K562 (cell line): ENCODE data around the gene H2BK1. TPM values are rescaled to one million over a fixed set of nuclear protein-coding genes. Genes with fewer than 3 reads are reported as not detected.

Experiments used
- CBX5 ChIP-seq: IDR thresholded peaks from 2 replicates; pipeline ENCODE4 v1.6.1; 2014; ENCODE audit warnings: low read depth, borderline replicate concordance
- CREM ChIP-seq: IDR thresholded peaks from 2 replicates; pipeline ENCODE4 v1.6.1; 2014; ENCODE audit warnings: antibody characterized with exemption, low read depth
- DIDO1 ChIP-seq: fragments of 450-650 bp; IDR thresholded peaks from 2 replicates; pipeline ENCODE4 v1.6.1; 2016; ENCODE audit warnings: low read depth, missing biosample characterization, missing genetic modification characterization
- MAFK ChIP-seq: IDR thresholded peaks from 2 replicates; pipeline ENCODE4 v1.6.1; 2011; ENCODE audit warnings: low read length, improper control_type of control experiment
- MCM5 ChIP-seq: fragments of 450-650 bp; IDR thresholded peaks from 2 replicates; pipeline ENCODE4 v1.6.1; 2016; ENCODE audit warnings: low read depth
- MYBL2 ChIP-seq, 2 experiments: fragments of 450-650 bp in 1 of 2; sonication (generic) in 1 of 2; formaldehyde crosslinking in 1 of 2; IDR thresholded peaks; 2 replicates each; pipeline versions ENCODE4 v1.6.1 to v1.8.1; 2017 to 2022; ENCODE audit warnings: borderline replicate concordance in 1 of 2, inconsistent platforms in 1 of 2, low read depth in 1 of 2, mild to moderate bottlenecking in 1 of 2, missing genetic modification reagents in 1 of 2, moderate library complexity in 1 of 2
- POLR2G ChIP-seq: fragments of 200-400 bp; formaldehyde crosslinking; IDR thresholded peaks from 2 replicates; pipeline ENCODE4 v1.6.1; 2017; ENCODE audit warnings: low read depth, mild to moderate bottlenecking, antibody characterized with exemption, low read length, moderate library complexity
- RB1 ChIP-seq: fragments of 450-650 bp; IDR thresholded peaks from 2 replicates; pipeline ENCODE4 v1.6.1; 2017; ENCODE audit warnings: low read depth, mild to moderate bottlenecking
- SRSF9 ChIP-seq: fragments of 200-400 bp; formaldehyde crosslinking; IDR thresholded peaks from 2 replicates; pipeline ENCODE4 v1.6.1; 2017; ENCODE audit warnings: low read depth, low read length, borderline replicate concordance
- ZFP30 ChIP-seq: fragments of 250-450 bp; sonication (Bioruptor Pico); IDR thresholded peaks from 2 replicates; pipeline ENCODE4 v1.8.0; 2022; ENCODE audit warnings: moderate library complexity, mild to moderate bottlenecking, inconsistent platforms, borderline replicate concordance
- polyA plus RNA-seq, 8 experiments: library from polyadenylated mRNA; depleted of rRNA in 4 of 8; stranded (reverse) in 5 of 8; unstranded in 3 of 8; fragments of >200 nt; fragmentation: Nextera tagmentation in 2 of 8; fragmentation: Illumina TruSeq in 1 of 8; extraction: Ambion mirVana in 2 of 8; extraction: Trizol in 1 of 8; gene quantifications; 2 replicates each; pipeline versions ENCODE4 v1.2.1 to v1.2.3, GENCODE V29; 2011 to 2014; ENCODE audit warnings: inconsistent platforms in 1 of 8, missing spikeins in 1 of 8
- total RNA-seq, 7 experiments: library from RNA; depleted of rRNA in 6 of 7; stranded (reverse); fragments of >200 nt in 6 of 7; fragmentation: Illumina TruSeq in 2 of 7; extraction: Trizol in 2 of 7; gene quantifications; 2 replicates each; pipeline versions ENCODE4 v1.2.1 to v1.2.3, GENCODE V29; 2011 to 2021; ENCODE audit warnings: low replicate concordance in 1 of 7
- TF ChIP-seq, protein P1 (sequence below): fragments of 450-650 bp; IDR thresholded peaks from 2 replicates; pipeline ENCODE4 v1.7.1; 2018; ENCODE audit warnings: mild to moderate bottlenecking, low read depth; ENCODE audit not compliant: partially characterized antibody
- TF ChIP-seq, protein P2 (sequence below): IDR thresholded peaks from 2 replicates; pipeline ENCODE4 v1.6.1; 2016; ENCODE audit warnings: missing genetic modification characterization, missing compliant biosample characterization
- TF ChIP-seq, protein P3 (sequence below): sonication (generic); formaldehyde crosslinking; IDR thresholded peaks from 2 replicates; pipeline ENCODE4 v1.8.1; 2023; ENCODE audit warnings: missing genetic modification reagents, mild to moderate bottlenecking, borderline replicate concordance
- TF ChIP-seq, protein P4 (sequence below): sonication (generic); formaldehyde crosslinking; IDR thresholded peaks from 2 replicates; pipeline ENCODE4 v1.8.0; 2023; ENCODE audit warnings: mild to moderate bottlenecking, missing genetic modification reagents

Gene H2BK1
- total and polyA plus RNA-seq, 9 of the 15 experiments (the other 6 are each of a cell fraction or from before 2014, with no cell fraction given) = not detected

DNA sequence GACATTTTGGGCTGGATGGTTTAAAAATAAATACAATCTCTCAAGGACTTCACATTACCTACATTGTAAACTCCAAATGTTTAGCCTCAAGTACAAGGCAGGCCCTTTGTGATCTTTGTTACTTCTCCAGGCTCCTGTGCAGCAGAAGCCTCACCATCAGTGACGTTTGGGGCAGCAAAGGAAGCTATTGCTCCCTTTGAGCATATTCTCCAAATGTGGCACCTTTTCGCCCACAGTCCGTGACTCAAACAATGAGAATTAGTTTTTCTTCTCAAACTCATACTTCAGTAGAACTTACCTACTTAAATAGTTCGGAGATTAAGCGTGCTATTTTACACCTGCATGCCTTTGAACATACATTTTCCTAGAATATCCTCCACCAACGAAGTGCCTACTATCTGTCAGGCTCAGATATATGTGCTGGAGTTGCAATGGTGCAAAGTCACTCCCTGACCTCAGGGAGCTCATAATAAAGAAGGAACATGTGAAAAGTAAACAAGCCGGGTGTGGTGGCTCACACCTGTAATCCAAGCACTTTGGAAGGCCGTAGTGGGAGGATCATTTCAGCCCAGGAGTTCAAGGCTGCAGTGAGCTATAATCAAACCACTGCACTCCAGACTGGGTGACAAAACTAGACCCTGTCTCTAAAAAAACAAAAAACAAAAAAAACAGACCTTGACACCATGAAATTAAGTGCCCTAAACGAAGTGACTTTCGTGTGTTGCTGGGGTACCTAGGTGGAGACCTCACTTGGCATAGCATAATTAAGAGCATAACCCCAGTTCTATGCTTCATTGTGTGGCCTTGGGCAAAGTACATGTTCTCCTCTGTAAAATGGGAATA lies 18.0 kb upstream of the H2BK1 start (continued):
- TF ChIP-seq, protein P1, sequence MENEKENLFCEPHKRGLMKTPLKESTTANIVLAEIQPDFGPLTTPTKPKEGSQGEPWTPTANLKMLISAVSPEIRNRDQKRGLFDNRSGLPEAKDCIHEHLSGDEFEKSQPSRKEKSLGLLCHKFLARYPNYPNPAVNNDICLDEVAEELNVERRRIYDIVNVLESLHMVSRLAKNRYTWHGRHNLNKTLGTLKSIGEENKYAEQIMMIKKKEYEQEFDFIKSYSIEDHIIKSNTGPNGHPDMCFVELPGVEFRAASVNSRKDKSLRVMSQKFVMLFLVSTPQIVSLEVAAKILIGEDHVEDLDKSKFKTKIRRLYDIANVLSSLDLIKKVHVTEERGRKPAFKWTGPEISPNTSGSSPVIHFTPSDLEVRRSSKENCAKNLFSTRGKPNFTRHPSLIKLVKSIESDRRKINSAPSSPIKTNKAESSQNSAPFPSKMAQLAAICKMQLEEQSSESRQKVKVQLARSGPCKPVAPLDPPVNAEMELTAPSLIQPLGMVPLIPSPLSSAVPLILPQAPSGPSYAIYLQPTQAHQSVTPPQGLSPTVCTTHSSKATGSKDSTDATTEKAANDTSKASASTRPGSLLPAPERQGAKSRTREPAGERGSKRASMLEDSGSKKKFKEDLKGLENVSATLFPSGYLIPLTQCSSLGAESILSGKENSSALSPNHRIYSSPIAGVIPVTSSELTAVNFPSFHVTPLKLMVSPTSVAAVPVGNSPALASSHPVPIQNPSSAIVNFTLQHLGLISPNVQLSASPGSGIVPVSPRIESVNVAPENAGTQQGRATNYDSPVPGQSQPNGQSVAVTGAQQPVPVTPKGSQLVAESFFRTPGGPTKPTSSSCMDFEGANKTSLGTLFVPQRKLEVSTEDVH = no peak
- TF ChIP-seq RB1 (no peak), MCM5 (no peak), DIDO1 (no peak), SRSF9 (no peak), CREM (0 out of 2 replicates have a peak, but pooled peaks have one; percentile 13), MAFK (peak; percentile 32), MYBL2 (IDR thresholded peaks at IDR 0.05; ENCODE audit: low read depth) (no peak), MYBL2 (CRISPR knock-in tag; IDR thresholded peaks at IDR 0.05; ENCODE audit: borderline replicate concordance) (no peak), ZFP30 (CRISPR knock-in tag) (no peak), POLR2G (no peak), CBX5 (no peak)
- TF ChIP-seq, protein P2, sequence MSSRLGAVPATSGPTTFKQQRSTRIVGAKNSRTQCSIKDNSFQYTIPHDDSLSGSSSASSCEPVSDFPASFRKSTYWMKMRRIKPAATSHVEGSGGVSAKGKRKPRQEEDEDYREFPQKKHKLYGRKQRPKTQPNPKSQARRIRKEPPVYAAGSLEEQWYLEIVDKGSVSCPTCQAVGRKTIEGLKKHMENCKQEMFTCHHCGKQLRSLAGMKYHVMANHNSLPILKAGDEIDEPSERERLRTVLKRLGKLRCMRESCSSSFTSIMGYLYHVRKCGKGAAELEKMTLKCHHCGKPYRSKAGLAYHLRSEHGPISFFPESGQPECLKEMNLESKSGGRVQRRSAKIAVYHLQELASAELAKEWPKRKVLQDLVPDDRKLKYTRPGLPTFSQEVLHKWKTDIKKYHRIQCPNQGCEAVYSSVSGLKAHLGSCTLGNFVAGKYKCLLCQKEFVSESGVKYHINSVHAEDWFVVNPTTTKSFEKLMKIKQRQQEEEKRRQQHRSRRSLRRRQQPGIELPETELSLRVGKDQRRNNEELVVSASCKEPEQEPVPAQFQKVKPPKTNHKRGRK = no peak
- TF ChIP-seq, protein P3, sequence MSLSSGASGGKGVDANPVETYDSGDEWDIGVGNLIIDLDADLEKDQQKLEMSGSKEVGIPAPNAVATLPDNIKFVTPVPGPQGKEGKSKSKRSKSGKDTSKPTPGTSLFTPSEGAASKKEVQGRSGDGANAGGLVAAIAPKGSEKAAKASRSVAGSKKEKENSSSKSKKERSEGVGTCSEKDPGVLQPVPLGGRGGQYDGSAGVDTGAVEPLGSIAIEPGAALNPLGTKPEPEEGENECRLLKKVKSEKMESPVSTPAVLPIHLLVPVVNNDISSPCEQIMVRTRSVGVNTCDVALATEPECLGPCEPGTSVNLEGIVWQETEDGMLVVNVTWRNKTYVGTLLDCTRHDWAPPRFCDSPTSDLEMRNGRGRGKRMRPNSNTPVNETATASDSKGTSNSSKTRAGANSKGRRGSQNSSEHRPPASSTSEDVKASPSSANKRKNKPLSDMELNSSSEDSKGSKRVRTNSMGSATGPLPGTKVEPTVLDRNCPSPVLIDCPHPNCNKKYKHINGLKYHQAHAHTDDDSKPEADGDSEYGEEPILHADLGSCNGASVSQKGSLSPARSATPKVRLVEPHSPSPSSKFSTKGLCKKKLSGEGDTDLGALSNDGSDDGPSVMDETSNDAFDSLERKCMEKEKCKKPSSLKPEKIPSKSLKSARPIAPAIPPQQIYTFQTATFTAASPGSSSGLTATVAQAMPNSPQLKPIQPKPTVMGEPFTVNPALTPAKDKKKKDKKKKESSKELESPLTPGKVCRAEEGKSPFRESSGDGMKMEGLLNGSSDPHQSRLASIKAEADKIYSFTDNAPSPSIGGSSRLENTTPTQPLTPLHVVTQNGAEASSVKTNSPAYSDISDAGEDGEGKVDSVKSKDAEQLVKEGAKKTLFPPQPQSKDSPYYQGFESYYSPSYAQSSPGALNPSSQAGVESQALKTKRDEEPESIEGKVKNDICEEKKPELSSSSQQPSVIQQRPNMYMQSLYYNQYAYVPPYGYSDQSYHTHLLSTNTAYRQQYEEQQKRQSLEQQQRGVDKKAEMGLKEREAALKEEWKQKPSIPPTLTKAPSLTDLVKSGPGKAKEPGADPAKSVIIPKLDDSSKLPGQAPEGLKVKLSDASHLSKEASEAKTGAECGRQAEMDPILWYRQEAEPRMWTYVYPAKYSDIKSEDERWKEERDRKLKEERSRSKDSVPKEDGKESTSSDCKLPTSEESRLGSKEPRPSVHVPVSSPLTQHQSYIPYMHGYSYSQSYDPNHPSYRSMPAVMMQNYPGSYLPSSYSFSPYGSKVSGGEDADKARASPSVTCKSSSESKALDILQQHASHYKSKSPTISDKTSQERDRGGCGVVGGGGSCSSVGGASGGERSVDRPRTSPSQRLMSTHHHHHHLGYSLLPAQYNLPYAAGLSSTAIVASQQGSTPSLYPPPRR (CRISPR knock-in tag) = no peak
- TF ChIP-seq, protein P4, sequence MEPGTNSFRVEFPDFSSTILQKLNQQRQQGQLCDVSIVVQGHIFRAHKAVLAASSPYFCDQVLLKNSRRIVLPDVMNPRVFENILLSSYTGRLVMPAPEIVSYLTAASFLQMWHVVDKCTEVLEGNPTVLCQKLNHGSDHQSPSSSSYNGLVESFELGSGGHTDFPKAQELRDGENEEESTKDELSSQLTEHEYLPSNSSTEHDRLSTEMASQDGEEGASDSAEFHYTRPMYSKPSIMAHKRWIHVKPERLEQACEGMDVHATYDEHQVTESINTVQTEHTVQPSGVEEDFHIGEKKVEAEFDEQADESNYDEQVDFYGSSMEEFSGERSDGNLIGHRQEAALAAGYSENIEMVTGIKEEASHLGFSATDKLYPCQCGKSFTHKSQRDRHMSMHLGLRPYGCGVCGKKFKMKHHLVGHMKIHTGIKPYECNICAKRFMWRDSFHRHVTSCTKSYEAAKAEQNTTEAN = no peak
